COLO668 (cell line): Measurements from ENCODE around the gene PRKAR1B.

Source experiments
- DNase-seq: peaks from one replicate; lab custom pipeline; 2025; ENCODE audit not compliant: unreplicated experiment; lab: John Stamatoyannopoulos, UW

PRKAR1B gene

GRCh38 chr7:725223-726005 is 1.7 kb downstream of the PRKAR1B start:
- no peak for DNase-seq

GRCh38 chr7:724298-724697 is 2.8 kb downstream of the PRKAR1B start:
- DNase-seq: no peak

- DNase-seq: no peak
Measured at GRCh38 chr7:723541-723940, 3.5 kb downstream of the PRKAR1B start.

GRCh38 chr7:721619-722248 is 5.3 kb downstream of the PRKAR1B start:
- no peak for DNase-seq

GRCh38 chr7:716636-717035 is 10.4 kb downstream of the PRKAR1B start:
- DNase-seq: no peak

- no peak for DNase-seq
Measured at GRCh38 chr7:716222-716621, 10.9 kb downstream of the PRKAR1B start.

GRCh38 chr7:714251-714671 is 12.8 kb downstream of the PRKAR1B start:
- no peak for DNase-seq

GRCh38 chr7:713488-714230 is 13.4 kb downstream of the PRKAR1B start:
- no peak for DNase-seq

- DNase-seq: no peak
Measured at GRCh38 chr7:713139-713457, 14.0 kb downstream of the PRKAR1B start.

- no peak for DNase-seq
Measured at GRCh38 chr7:712381-713138, 14.5 kb downstream of the PRKAR1B start.

- no peak for DNase-seq
Measured at GRCh38 chr7:711922-712380, 15.1 kb downstream of the PRKAR1B start.

- DNase-seq: no peak
Measured at GRCh38 chr7:711093-711921, 15.8 kb downstream of the PRKAR1B start.

- no peak for DNase-seq
Measured at GRCh38 chr7:710161-710560, 16.9 kb downstream of the PRKAR1B start.

- DNase-seq: no peak
Measured at GRCh38 chr7:707296-708000, 19.6 kb downstream of the PRKAR1B start.

- DNase-seq: no peak
Measured at GRCh38 chr7:706721-707120, 20.4 kb downstream of the PRKAR1B start.

GRCh38 chr7:703049-703448 is 24.0 kb downstream of the PRKAR1B start:
- no peak for DNase-seq

- DNase-seq: no peak
Measured at GRCh38 chr7:701086-701671, 25.9 kb downstream of the PRKAR1B start.

- no peak for DNase-seq
Measured at GRCh38 chr7:699476-700170, 27.5 kb downstream of the PRKAR1B start.
